MG63 (cell line): ENCODE measurements around the gene LPAR6. TPM values are rescaled to one million over a fixed set of nuclear protein-coding genes. Genes with fewer than 3 reads are reported as not detected.
A peak's percentile ranks its signal among the peaks of the same experiment; 100 is the strongest.
"Not testable (repeated sequence)": the region's sequence is repeated elsewhere in the genome, so short reads cannot be mapped to it uniquely, and the experiment has no call there.

Experiments
- DNase-seq: peaks from one replicate; pipeline ENCODE4 v3.0.0-alpha.2; 2020
- H3K27me3 ChIP-seq: fragments of 250-450 bp; sonication (Bioruptor Pico); 2 replicates; pipeline ENCODE4 v1.5.1; 2020; ENCODE audit warnings: mild to moderate bottlenecking, moderate library complexity
- H3K36me3 ChIP-seq: fragments of 250-450 bp; sonication (Bioruptor Pico); 2 replicates; pipeline ENCODE4 v1.5.1; 2020; ENCODE audit warnings: mild to moderate bottlenecking, moderate library complexity
- H3K4me3 ChIP-seq: fragments of 250-450 bp; sonication (Bioruptor Pico); 2 replicates; pipeline ENCODE4 v1.5.1; 2020; ENCODE audit warnings: mild to moderate bottlenecking, moderate library complexity
- H3K9me3 ChIP-seq: fragments of 250-450 bp; sonication (Bioruptor Pico); 2 replicates; pipeline ENCODE4 v1.5.1; 2020; ENCODE audit warnings: mild to moderate bottlenecking, moderate library complexity
- total RNA-seq: library from RNA; depleted of rRNA; stranded (reverse); fragments of >200 nt; shearing (Covaris generic); gene quantifications from 2 replicates; pipeline ENCODE4 v1.2.3, GENCODE V29; 2014; ENCODE audit warnings: low replicate concordance

Gene LPAR6
- total RNA-seq, 1 experiment from 2014 or later, result not detected

GRCh38 chr13:48429036-48429435, 16.1 kb upstream of the LPAR6 start:
- Histone ChIP-seq H3K27me3 (no peaks in the 10 kb centered on the region), H3K4me3 (no peak overlapping the region), H3K36me3 (peaks cover 8% of the 10 kb centered on the region; the same call in 1 of the 2 replicates), H3K9me3 (no peaks in the 10 kb centered on the region)
- no peak for DNase-seq

DNA sequence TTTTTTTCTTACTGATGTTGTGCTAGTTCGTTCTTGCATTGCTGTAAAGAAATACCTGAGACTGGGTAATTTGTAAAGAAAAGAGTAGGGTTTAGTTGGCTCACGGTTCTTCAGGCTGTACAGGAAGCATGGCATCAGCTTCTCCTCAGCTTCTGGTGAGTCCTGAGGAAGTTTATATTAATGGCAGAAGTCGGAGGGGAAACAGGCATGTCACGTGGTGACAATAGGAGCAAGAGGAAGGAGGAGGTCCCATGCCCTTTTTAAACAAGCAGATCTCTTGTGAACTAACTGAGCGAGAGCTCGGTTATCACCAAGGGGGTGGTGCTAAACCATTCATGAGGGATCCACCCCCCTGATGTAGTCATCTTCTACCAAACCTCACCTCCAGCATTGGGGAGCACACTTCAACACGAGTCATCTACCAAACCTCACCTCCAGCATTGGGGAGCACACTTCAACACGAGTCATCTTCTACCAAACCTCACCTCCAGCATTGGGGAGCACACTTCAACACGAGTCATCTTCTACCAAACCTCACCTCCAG, 13.9 kb upstream of the LPAR6 start:
- DNase-seq, H3K9me3 ChIP-seq, H3K4me3 ChIP-seq, H3K27me3 ChIP-seq, H3K36me3 ChIP-seq: not testable (repeated sequence)

DNA sequence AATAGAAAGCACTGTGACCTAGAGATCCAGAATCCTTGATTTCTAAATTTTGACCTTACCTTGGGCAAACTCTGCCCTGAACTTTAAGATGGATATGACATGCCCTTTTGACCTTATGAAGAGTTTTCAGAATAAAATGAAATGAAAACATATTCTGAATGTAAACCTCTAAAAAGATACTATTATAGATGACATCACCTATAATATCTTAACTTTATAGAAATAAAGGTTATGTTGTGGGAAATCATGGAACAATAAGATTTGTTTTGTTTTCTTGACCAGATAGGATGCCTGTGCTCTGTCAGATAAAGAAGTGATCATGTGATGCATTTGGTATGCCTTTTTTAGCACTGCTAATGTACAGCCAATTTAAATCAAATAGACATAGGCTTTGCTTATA, 13.1 kb upstream of the LPAR6 start:
- Histone ChIP-seq H3K4me3 (no peak overlapping the region), H3K27me3 (no peaks in the 10 kb centered on the region), H3K36me3 (peaks cover 8% of the 10 kb centered on the region), H3K9me3 (peaks cover 2% of the 10 kb centered on the region; the same call in 1 of the 2 replicates)
- no peak for DNase-seq

GRCh38 chr13:48424212-48424611, 11.3 kb upstream of the LPAR6 start:
- Histone ChIP-seq H3K36me3 (peaks cover 8% of the 10 kb centered on the region), H3K4me3 (no peak overlapping the region), H3K27me3 (no peaks in the 10 kb centered on the region), H3K9me3 (peaks cover 3% of the 10 kb centered on the region; the same call in 1 of the 2 replicates)
- no peak for DNase-seq

- not testable (repeated sequence) for H3K27me3 ChIP-seq, H3K4me3 ChIP-seq, DNase-seq, H3K9me3 ChIP-seq
- peaks cover 12% of the 10 kb centered on the region for H3K36me3 ChIP-seq
Observed at GRCh38 chr13:48422003-48422402, 9.1 kb upstream of the LPAR6 start.

DNA sequence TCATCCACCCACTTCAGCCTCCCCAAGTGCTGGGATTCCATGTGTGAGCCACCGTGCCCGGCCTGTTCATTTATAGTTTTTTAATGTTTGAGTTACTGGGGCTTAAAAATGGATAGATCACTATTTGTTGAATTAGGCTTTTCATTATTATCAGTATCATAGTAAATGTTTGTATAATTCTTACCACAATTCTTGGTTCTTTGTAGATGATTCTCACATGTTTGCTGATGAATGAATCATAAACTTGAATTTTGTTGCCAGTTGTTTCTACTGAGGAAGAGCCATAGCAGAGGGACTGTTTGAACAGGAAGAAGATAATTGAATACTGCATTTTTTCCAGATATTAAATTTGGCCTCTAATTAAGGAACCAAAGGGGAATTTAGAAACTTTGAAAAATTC, 2.6 kb upstream of the LPAR6 start:
- peaks cover 31% of the 10 kb centered on the region for H3K36me3 ChIP-seq
- H3K4me3 ChIP-seq, result no peak overlapping the region
- DNase-seq, result no peak
- no peaks in the 10 kb centered on the region for H3K27me3 ChIP-seq
- peaks cover 14% of the 10 kb centered on the region for H3K9me3 ChIP-seq

GRCh38 chr13:48414501-48414900, 1.6 kb upstream of the LPAR6 start:
- Histone ChIP-seq H3K9me3 (peaks cover 14% of the 10 kb centered on the region), H3K27me3 (no peaks in the 10 kb centered on the region), H3K36me3 (peaks cover 31% of the 10 kb centered on the region), H3K4me3 (no peak overlapping the region)
- DNase-seq, result no peak

DNA sequence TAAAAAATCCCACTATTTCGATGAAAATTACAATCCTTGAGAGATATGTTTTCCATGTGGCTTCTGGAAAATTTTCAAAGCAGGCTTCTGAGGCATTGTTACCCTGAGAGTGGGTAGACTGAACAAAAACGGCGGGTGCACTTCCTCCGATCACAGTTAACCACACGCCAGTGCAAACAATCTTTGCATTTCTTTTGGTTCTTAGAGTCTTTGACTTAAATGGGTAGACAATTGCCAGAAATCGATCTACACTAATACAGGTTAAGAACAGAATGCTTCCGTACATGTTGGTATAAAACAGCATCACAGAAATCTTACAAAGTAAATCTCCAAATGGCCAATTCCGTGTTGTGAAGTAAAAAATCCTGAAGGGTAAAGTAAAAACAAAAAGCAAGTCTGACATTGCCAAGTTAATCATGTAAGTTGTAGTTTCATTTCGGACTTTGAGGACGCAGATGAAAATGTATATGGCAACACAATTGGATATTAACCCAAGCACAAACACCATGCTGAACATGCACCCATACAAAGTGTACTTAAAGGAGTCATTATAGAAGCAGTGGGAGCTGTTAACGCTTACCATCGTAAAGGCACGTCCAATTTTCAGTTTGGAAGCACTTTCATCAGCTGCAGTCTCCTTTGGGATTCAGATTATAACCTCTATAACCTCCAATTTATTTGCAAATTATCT, 927 bp downstream of the LPAR6 start:
- Histone ChIP-seq H3K9me3 (peaks cover 8% of the 10 kb centered on the region), H3K36me3 (peaks cover 22% of the 10 kb centered on the region), H3K4me3 (peak overlapping the region; percentile 6; the same call in 1 of the 2 replicates), H3K27me3 (no peaks in the 10 kb centered on the region)
- no peak for DNase-seq

DNA sequence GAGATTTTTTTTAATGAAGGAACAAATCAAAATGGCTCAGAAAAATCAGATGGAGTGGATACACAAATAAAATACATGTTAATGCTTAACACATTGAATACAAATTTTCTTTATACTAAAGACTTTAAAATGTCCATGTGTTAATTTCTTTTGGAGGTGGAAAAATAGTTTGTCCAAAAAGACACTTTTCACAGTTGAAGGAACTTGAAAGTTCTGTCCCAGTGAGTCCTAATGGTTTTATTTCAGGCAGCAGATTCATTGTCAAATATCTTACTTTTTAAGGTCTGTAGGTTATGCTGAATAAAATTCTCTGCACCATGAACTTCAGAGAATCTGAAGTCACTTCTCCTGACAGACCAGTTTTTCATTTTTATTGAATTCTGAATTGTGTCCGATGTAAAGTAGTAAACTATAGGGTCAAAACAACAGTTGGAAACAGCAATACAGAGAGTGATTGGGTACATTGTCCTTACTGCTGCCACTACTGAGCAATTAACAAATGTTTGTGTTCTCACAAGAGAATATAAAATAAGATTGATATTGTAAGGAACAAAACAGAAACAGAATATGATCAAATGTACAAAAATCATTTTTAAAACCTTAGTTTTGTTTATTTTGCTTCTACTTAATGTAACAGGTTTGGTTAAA, 1.6 kb downstream of the LPAR6 start:
- Histone ChIP-seq H3K9me3 (peaks cover 4% of the 10 kb centered on the region), H3K36me3 (peaks cover 15% of the 10 kb centered on the region), H3K27me3 (no peaks in the 10 kb centered on the region), H3K4me3 (peak overlapping the region; percentile 6; the same call in 1 of the 2 replicates)
- DNase-seq, result no peak

GRCh38 chr13:48410199-48410598, 2.7 kb downstream of the LPAR6 start:
- Histone ChIP-seq H3K27me3 (no peaks in the 10 kb centered on the region), H3K9me3 (no peaks in the 10 kb centered on the region), H3K4me3 (no peak overlapping the region), H3K36me3 (peaks cover 12% of the 10 kb centered on the region)
- DNase-seq, result no peak

DNA sequence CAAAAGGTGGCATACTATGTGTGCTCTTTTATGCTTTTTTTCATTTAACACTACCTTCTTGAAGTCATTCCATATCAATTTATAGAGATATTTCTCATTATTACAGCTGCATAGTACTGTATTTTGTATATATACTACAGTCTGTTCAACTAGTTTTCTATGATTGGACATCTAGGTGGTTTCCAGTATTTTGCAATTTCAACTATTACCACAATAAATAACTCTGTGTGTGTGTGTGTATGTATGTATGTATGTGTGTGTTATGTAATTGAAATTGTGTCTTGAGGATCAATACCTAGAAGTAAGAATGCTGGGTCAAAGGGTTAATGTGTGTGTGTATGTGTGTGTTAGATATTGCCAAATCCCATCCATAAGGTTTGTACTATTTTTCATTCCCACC, 7.0 kb downstream of the LPAR6 start:
- no peaks in the 10 kb centered on the region for H3K9me3 ChIP-seq
- H3K36me3 ChIP-seq, result peaks cover 6% of the 10 kb centered on the region
- no peak for DNase-seq
- no peak overlapping the region for H3K4me3 ChIP-seq
- no peaks in the 10 kb centered on the region for H3K27me3 ChIP-seq

GRCh38 chr13:48404952-48405351, 8.0 kb downstream of the LPAR6 start:
- no peak overlapping the region for H3K4me3 ChIP-seq
- H3K9me3 ChIP-seq, result no peaks in the 10 kb centered on the region
- H3K27me3 ChIP-seq, result no peaks in the 10 kb centered on the region
- peaks cover 6% of the 10 kb centered on the region for H3K36me3 ChIP-seq
- no peak for DNase-seq

- no peak for DNase-seq
- H3K4me3 ChIP-seq, result no peak overlapping the region
- peaks cover 7% of the 10 kb centered on the region for H3K36me3 ChIP-seq
- no peaks in the 10 kb centered on the region for H3K9me3 ChIP-seq
- H3K27me3 ChIP-seq, result no peaks in the 10 kb centered on the region
Observed at GRCh38 chr13:48403913-48404312, 9.0 kb downstream of the LPAR6 start.

- Histone ChIP-seq H3K9me3 (no peaks in the 10 kb centered on the region), H3K36me3 (peaks cover 10% of the 10 kb centered on the region), H3K27me3 (no peaks in the 10 kb centered on the region), H3K4me3 (no peak overlapping the region)
- no peak for DNase-seq
Observed at GRCh38 chr13:48403151-48403631, 9.7 kb downstream of the LPAR6 start.

GRCh38 chr13:48402325-48402932, 10.5 kb downstream of the LPAR6 start:
- Histone ChIP-seq H3K4me3 (no peak overlapping the region), H3K9me3 (no peaks in the 10 kb centered on the region), H3K27me3 (no peaks in the 10 kb centered on the region), H3K36me3 (peaks cover 10% of the 10 kb centered on the region)
- DNase-seq, result no peak

- Histone ChIP-seq H3K9me3 (no peaks in the 10 kb centered on the region), H3K27me3 (no peaks in the 10 kb centered on the region), H3K36me3 (peaks cover 10% of the 10 kb centered on the region), H3K4me3 (no peak overlapping the region)
- no peak for DNase-seq
Observed at GRCh38 chr13:48401480-48401879, 11.4 kb downstream of the LPAR6 start.

DNA sequence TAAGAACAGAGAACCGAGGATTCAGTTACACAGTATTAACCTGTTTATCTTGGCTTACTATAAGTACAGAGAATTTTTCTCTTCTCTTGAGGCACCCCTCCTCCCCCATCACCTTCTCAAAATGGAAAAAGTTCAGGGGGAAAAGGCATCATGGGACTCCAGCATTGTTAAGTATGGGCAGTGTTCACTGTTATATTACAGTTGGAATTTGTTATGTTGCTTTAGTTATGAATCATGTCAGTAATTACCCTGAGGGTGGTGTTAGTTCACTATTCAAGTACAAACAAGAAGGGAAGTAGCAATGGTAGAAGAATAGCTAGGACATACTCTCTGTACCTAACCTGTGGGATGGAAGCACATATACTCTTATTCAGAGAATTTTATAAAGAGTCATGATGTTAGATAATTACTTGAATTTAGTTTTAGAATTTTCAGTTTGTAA, 12.0 kb downstream of the LPAR6 start:
- Histone ChIP-seq H3K9me3 (no peaks in the 10 kb centered on the region), H3K36me3 (peaks cover 8% of the 10 kb centered on the region), H3K4me3 (no peak overlapping the region), H3K27me3 (no peaks in the 10 kb centered on the region)
- peak; percentile 32 for DNase-seq
